GM04503 (cell line): ENCODE measurements around the gene TBC1D8.
A peak's percentile ranks its signal among the peaks of the same experiment; 100 is the strongest.

Experiments
- DNase-seq: peaks from one replicate; pipeline ENCODE4 v3.0.0-alpha.2; 2012; ENCODE audit warnings: low read depth

The TBC1D8 gene

GRCh38 chr2:101111917-101112771 is 39.0 kb downstream of the TBC1D8 start:
- DNase-seq, result peak; percentile 73

GRCh38 chr2:101111262-101111838 is 39.8 kb downstream of the TBC1D8 start:
- DNase-seq, result no peak

GRCh38 chr2:101109451-101110118 is 41.6 kb downstream of the TBC1D8 start:
- no peak for DNase-seq

GRCh38 chr2:101108357-101108756 is 42.8 kb downstream of the TBC1D8 start:
- DNase-seq, result no peak

- no peak for DNase-seq
Measured at GRCh38 chr2:101107241-101107640, 43.9 kb downstream of the TBC1D8 start.

- DNase-seq, result no peak
Measured at GRCh38 chr2:101106453-101107181, 44.6 kb downstream of the TBC1D8 start.

GRCh38 chr2:101105654-101106053 is 45.5 kb downstream of the TBC1D8 start:
- no peak for DNase-seq

- DNase-seq, result no peak
Measured at GRCh38 chr2:101097638-101098037, 53.5 kb downstream of the TBC1D8 start.

- DNase-seq, result no peak
Measured at GRCh38 chr2:101096619-101097142, 54.5 kb downstream of the TBC1D8 start.

- no peak for DNase-seq
Measured at GRCh38 chr2:101094351-101094750, 56.8 kb downstream of the TBC1D8 start.

- DNase-seq, result no peak
Measured at GRCh38 chr2:101089942-101090799, 61.0 kb downstream of the TBC1D8 start.

- DNase-seq, result no peak
Measured at GRCh38 chr2:101089419-101089818, 61.8 kb downstream of the TBC1D8 start.

GRCh38 chr2:101087638-101088037 is 63.5 kb downstream of the TBC1D8 start:
- no peak for DNase-seq

- no peak for DNase-seq
Measured at GRCh38 chr2:101083613-101084012, 67.6 kb downstream of the TBC1D8 start.

GRCh38 chr2:101082998-101083397 is 68.2 kb downstream of the TBC1D8 start:
- no peak for DNase-seq

GRCh38 chr2:101081375-101081907 is 69.7 kb downstream of the TBC1D8 start:
- DNase-seq, result no peak

- no peak for DNase-seq
Measured at GRCh38 chr2:101080211-101081068, 70.7 kb downstream of the TBC1D8 start.

- DNase-seq, result no peak
Measured at GRCh38 chr2:101076581-101076980, 74.6 kb downstream of the TBC1D8 start.

GRCh38 chr2:101064868-101065549 is 86.2 kb downstream of the TBC1D8 start:
- DNase-seq, result no peak
